ENCODE data around the gene RAB11FIP3.
"Not testable (repeated sequence)": the region's sequence is repeated elsewhere in the genome, so short reads cannot be mapped to it uniquely, and the experiment has no call there.

Gene RAB11FIP3

DNA sequence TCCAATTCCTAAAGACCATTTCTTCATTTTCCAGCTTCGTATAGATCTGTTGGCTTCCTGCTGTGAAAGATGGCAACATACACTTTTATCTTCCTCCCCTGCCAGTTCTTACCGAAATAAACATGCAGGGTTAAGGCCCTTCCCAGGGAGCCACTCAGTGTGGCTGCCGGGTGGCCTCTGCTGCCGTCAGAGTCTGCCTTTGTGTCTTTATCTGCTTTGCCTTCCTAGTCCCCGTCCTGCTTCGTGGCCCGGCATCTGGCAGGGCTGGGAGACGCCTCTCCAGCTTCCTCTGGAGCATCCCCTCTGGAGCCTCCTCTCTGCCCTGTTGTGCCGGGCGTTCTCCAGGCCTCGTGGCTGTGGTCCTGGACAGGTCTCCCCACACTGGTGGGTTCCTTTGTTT, 71.8 kb downstream of the RAB11FIP3 start:
- no peak for DNase-seq

DNA sequence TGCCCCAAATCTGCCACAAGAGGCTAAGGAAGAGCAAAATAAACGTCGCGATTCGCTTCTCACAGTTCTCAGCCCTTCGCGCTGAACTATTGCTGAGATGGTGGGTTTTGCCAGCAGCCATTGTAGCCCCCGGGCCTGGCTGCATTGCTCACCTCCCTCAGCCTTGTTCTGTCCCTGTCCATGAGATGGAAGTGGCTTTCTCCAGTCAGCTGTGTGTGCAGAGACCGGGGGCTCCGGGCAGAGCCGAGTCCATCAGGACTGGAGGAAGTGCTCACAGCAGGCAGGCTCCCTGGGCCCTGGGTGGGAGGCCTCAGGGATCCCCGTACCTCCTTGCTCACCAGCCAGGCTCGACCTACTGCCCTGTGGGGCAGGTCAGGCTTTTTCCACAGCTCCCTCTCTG, 74.5 kb downstream of the RAB11FIP3 start:
- DNase-seq = no peak

GRCh38 chr16:500709-501108, 75.3 kb downstream of the RAB11FIP3 start:
- DNase-seq = no peak

GRCh38 chr16:502179-502943, 76.9 kb downstream of the RAB11FIP3 start:
- DNase-seq = no peak

DNA sequence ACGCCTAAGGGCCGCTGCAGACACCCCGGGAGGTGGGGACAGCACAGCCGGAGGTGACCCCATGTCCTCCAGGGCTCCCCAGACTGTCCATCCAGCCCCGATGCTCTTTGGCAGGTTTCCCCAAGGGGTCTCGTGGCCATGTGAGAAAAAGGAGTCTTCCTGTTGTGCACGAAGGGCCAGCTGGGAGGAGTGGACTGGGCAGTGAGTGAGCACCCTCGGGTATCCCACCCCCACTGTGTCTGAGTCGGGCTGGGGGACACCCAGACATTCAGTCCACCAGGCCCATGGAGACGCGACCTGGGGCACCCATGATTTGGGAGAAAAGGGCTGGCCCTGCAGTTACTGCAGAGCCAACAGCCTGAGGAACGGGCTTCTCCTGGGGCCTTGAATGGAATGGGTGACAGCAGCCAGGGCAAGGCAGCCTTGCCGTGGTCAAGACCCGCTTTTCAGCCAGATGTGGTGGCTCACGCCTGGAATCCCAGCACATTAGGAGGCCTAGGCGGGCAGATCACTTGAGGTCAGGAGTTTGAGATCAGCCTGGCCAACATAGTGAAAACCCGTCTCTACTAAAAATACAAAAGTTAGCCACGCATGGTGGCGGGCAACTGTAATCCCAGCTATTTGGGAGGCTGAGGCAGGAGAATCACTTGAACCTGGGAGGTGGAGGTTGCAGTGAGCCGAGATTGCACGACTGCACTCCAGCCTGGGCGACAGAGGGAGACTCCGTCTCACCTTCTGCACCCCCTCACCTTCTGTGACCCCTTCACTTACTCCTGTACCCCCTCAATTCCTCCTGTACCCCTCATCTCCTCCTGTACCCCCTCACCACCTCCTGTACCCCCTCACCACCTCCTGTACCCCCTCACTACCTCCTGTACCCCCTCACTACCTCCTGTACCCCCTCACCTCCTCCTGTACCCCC, 78.0 kb downstream of the RAB11FIP3 start:
- DNase-seq = no peak

DNA sequence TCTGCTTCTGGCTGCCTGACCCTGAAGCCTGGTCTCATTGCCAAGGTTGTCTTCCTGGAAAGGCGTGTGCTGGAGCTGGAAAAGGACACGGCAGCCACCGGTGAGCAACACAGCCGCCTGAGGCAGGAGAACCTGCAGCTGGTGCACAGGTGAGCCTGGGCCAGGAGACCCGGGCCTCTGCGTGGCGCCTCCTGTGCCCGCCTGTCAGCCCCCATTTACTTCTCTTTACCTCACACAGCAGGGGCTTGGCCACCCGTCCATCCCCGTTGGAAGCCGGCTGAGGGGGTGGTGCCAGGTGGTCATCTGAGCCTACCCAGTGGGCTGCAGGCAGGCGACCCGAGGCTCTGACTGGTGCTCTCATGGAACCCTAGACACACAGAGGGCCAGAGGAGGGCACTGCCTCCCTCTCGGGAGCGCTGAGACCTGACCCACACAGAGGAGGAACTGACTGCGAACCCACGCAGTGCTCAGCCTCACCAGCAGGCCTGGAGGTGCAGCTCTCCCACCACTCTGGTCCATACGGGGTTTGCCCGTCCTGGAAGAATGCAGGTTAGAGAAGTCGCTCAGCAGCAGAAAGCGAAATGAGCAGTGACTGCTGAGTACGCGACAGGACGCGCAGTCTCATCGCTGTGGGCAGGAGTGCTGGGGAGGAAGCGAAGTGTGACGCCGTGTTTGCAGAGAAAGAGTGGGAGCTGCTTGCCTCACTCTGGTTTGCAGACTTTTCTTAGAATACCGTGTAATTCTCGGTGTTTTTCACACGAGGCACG, 80.2 kb downstream of the RAB11FIP3 start:
- DNase-seq = no peak

- DNase-seq = no peak
These were observed 80.7 kb downstream of the RAB11FIP3 start for GRCh38 chr16:506246-506546.

DNA sequence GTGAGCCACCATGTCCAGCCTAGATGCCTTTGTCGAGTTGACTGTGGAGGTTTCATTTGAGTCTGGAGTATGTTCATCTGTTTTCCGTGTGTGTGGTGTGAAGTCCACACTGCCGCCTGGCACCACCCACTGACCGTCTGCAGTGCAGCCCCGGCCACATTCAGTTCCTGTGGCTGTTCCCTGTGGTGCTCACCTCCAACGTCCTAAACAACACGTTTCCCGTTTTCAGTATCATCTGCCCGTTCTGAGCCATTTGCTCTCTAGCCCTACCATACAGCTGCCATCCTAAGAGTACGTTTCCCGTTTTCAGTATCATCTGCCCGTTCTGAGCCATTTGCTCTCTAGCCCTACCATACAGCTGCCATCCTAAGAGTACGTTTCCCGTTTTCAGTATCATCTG, 82.1 kb downstream of the RAB11FIP3 start:
- DNase-seq = not testable (repeated sequence)

- DNase-seq = no peak
These were observed 82.5 kb downstream of the RAB11FIP3 start for GRCh38 chr16:507996-508395.

- no peak for DNase-seq
These were observed 83.7 kb downstream of the RAB11FIP3 start for GRCh38 chr16:508884-509736.

- DNase-seq = no peak
These were observed 84.8 kb downstream of the RAB11FIP3 start for GRCh38 chr16:510066-510825.

DNA sequence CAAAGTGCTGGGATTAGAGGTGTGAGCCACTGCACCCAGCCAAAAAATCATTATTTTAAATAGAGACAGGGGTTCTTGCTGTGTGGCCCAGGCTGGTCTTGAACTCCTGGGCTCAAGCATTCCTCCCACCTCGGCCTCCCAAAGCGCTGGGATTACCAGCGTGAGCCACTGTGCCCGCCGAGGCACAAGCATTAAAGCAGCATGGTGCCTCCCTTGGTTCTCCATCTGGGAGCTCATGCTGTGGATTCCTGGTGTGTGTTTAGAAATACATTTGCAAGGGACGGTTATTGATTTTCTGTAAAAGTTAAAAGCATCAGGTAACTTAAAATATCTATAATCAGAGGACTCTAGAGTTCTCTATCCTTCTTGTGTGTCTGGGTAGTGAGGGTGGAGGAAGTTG, 87.4 kb downstream of the RAB11FIP3 start:
- no peak for DNase-seq

DNA sequence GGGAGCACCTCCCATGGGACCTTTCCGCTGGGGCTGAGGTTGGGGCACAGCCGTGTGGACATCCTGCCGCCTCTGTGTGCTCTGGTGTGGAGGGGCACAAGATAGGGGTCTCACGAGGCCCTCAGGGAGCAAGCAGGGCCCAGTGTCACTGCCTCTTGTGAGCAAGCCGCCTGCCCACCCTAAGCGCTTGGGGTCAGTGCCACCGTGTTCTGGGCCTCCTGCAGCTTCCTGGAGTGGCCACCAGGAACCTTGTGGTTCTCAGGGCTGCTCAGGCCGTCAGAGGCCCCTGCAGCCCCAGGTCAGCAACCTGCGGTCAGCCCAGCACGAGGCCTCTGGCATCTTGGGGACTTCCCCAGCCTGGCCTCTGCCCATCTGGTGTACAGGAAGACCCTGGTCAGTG, 88.5 kb downstream of the RAB11FIP3 start:
- no peak for DNase-seq

- no peak for DNase-seq
These were observed 89.9 kb downstream of the RAB11FIP3 start for GRCh38 chr16:515175-515938.

GRCh38 chr16:515939-516226, 90.4 kb downstream of the RAB11FIP3 start:
- no peak for DNase-seq

DNA sequence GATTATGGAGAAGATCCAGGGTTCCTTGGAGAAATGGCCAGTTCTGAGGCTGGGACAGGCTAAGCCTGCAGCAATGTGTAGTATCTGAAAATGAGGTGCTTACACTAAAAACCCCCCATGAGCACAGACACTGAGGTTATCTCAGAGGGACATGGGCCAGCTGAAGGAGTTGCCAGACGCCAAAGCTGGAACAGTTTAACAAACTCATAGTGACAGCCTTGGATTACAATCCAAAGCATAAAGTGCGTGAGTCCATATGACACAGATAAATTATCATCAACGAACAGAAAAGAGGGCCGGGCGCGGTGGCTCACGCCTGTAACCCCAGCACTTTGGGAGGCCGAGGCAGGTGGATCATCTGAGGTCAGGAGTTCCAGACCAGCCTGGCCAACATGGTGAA, 90.9 kb downstream of the RAB11FIP3 start:
- no peak for DNase-seq

DNA sequence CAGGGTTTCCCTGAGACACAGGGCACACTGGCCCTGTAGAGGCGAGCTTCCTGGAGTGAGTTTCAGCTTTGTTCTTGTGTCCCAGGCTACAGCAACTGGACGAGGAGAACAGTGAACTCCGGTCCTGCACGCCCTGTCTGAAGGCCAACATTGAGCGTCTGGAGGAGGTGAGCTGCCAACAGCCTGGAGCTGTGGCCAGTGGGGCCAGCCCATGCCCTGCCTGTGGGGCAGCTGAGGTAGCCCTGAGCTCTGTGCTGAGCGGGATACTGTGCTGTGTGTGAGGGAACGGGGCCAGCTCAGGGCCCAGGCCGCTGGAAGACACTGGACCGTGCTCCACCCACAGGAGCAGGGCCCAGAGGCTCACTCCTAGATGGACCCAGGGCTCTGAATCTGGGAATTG, 93.4 kb downstream of the RAB11FIP3 start:
- DNase-seq = no peak

DNA sequence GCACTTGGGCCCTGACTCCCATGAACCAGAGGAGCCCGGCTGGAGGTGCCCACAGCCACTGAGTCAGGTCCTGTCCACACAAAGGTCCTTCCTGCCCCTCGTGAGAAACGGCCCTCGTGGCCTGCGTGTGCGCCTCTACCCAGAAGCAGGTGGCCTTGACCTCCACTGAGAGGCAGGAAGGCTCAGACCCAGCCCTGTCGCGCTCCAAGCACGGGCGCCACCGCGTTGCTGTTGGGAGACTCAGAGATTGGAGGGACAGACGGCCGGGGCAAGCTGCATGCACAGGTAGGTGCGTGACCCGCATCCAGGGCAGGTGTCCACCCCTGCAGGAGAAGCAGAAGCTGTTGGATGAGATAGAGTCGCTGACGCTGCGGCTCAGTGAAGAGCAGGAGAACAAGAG, 94.0 kb downstream of the RAB11FIP3 start:
- no peak for DNase-seq

DNA sequence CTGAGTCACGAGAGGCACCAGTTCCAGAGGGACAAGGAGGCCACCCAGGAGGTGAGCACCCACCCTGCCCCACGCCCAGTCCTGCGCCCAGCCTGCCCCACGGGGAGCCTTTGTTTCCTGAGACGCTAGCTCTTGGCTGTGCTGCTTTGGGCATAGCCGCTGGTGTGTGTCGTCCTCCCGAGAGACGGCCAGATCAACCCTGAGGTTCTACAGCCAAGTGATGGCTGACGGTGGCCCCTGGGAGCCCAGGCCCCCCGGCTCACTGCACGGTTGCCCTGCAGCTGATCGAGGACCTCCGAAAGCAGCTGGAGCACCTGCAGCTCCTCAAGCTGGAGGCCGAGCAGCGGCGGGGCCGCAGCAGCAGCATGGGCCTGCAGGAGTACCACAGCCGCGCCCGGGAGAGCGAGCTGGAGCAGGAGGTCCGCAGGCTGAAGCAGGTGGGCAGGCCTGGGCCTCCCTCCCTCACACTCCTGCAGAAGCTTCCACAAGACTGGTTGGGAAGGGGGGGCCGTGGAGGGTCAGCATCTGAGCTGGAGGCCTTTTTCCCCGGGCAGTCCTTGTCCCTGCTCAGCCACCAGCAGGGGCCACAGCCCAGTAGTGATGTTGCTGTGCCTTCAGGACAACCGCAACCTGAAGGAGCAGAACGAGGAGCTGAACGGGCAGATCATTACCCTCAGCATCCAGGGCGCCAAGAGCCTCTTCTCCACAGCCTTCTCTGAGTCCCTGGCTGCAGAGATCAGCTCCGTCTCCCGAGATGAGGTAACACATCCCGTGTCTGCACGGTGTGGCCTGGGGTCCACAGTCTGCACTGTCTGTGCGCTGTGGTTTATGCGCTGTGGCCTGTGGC, 94.6 kb downstream of the RAB11FIP3 start:
- no peak for DNase-seq

DNA sequence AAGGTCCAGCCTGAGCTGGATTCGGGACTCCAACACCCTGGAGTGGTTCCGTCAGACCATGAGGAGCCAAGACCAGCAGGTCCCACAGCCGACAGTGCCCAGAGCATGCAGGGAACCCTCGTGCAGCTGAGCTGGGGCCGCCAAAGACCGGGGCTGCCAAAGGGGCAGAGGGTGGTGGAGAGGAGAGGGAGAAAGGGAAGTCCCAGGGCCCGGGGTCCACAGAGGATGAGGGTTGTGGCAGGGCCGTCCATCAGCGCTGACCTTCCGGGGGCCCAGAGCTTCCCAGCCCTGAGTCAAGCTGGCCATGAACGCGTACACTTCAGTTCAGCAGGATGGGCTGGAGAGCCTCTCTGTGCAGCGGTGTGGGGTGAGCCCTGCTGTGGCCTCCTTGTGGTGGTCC, 95.4 kb downstream of the RAB11FIP3 start:
- no peak for DNase-seq

All from activated CD4-positive, alpha-beta T cell treated with anti-CD3 and anti-CD28 coated beads for 1 hour (primary cell).